Astrocyte (in vitro differentiated cells and primary cell): Measurements from ENCODE around the gene SURF1. TPM values are rescaled to one million over a fixed set of nuclear protein-coding genes. Genes with fewer than 3 reads are reported as not detected.

Experiments
- DNase-seq: peaks from one replicate; pipeline ENCODE4 v3.0.0-alpha.2; 2010; ENCODE audit warnings: low read depth
- FAIRE-seq: peaks from 2 replicates; lab custom pipeline; 2011; peaks lifted over from hg19 to GRCh38; lab: Jason Lieb, UNC
- H2AFZ ChIP-seq: 2 replicates; pipeline ENCODE4 v1.6.0; 2012; ENCODE audit warnings: low read depth, low read length, inconsistent platforms
- H3K27ac ChIP-seq: 2 replicates; pipeline ENCODE4 v1.5.1; 2011; ENCODE audit warnings: low read depth, low read length, inconsistent platforms
- H3K27me3 ChIP-seq: 2 replicates; pipeline ENCODE4 v1.6.0; 2011; ENCODE audit warnings: low read length, inconsistent platforms; ENCODE audit not compliant: insufficient read depth
- H3K36me3 ChIP-seq: 2 replicates; pipeline ENCODE4 v1.5.1; 2011; ENCODE audit warnings: low read length, inconsistent platforms; ENCODE audit not compliant: insufficient read depth
- H3K4me1 ChIP-seq: 2 replicates; pipeline ENCODE4 v1.5.1; 2011; ENCODE audit warnings: low read length, inconsistent platforms; ENCODE audit not compliant: insufficient read depth
- H3K4me2 ChIP-seq: 2 replicates; pipeline ENCODE4 v1.6.0; 2012; ENCODE audit warnings: low read length, inconsistent platforms
- H3K4me3 ChIP-seq: 2 replicates; pipeline ENCODE4 v1.5.1; 2011; ENCODE audit warnings: low read depth, mild to moderate bottlenecking, low read length, inconsistent platforms; ENCODE audit not compliant: insufficient read depth
- H3K79me2 ChIP-seq: 2 replicates; pipeline ENCODE4 v1.6.0; 2012; ENCODE audit warnings: mild to moderate bottlenecking, low read length, inconsistent platforms; ENCODE audit not compliant: insufficient read depth
- H3K9ac ChIP-seq: 2 replicates; pipeline ENCODE4 v1.6.0; 2012; ENCODE audit warnings: mild to moderate bottlenecking, low read length, inconsistent platforms
- H3K9me3 ChIP-seq: 2 replicates; pipeline ENCODE4 v1.5.1; 2012; ENCODE audit warnings: low read depth, mild to moderate bottlenecking, low read length, inconsistent platforms; ENCODE audit not compliant: insufficient read depth
- H4K20me1 ChIP-seq: 2 replicates; pipeline ENCODE4 v1.6.0; 2012; ENCODE audit warnings: low read length, inconsistent platforms; ENCODE audit not compliant: insufficient read depth
- H3K27ac Mint-ChIP-seq: one replicate; pipeline ENCODE4 v1.8.0; 2021; ENCODE audit warnings: mild to moderate bottlenecking, mixed read lengths; ENCODE audit not compliant: unreplicated experiment
- H3K27me3 Mint-ChIP-seq: one replicate; pipeline ENCODE4 v1.8.0; 2021; ENCODE audit warnings: low read depth, mixed read lengths; ENCODE audit not compliant: unreplicated experiment
- H3K36me3 Mint-ChIP-seq: one replicate; pipeline ENCODE4 v1.8.0; 2021; ENCODE audit warnings: low read depth, mixed read lengths; ENCODE audit not compliant: unreplicated experiment
- H3K4me1 Mint-ChIP-seq: one replicate; pipeline ENCODE4 v1.8.0; 2021; ENCODE audit warnings: low read depth, mixed read lengths; ENCODE audit not compliant: unreplicated experiment
- H3K4me3 Mint-ChIP-seq: one replicate; pipeline ENCODE4 v1.8.0; 2021; ENCODE audit warnings: mild to moderate bottlenecking, moderate library complexity, mixed read lengths; ENCODE audit not compliant: unreplicated experiment
- H3K9me3 Mint-ChIP-seq: one replicate; pipeline ENCODE4 v1.8.0; 2021; ENCODE audit warnings: mild to moderate bottlenecking, mixed read lengths; ENCODE audit not compliant: unreplicated experiment
- CTCF ChIP-seq: IDR thresholded peaks from 2 replicates; pipeline ENCODE4 v1.5.1; 2011; ENCODE audit warnings: low read depth, mild to moderate bottlenecking, inconsistent platforms, low read length, moderate library complexity; ENCODE audit not compliant: insufficient read depth
- EZH2 ChIP-seq: IDR thresholded peaks from 2 replicates; pipeline ENCODE4 v1.6.1; 2012; ENCODE audit warnings: mild to moderate bottlenecking, low read length, inconsistent platforms; ENCODE audit not compliant: insufficient read depth
- total RNA-seq: library from RNA; stranded (reverse); gene quantifications from 2 replicates; pipeline ENCODE4 v1.2.1, GENCODE V29; 2021

The SURF1 gene
- total RNA-seq, 1 donor from 2014 or later, result 35.9 TPM

DNA sequence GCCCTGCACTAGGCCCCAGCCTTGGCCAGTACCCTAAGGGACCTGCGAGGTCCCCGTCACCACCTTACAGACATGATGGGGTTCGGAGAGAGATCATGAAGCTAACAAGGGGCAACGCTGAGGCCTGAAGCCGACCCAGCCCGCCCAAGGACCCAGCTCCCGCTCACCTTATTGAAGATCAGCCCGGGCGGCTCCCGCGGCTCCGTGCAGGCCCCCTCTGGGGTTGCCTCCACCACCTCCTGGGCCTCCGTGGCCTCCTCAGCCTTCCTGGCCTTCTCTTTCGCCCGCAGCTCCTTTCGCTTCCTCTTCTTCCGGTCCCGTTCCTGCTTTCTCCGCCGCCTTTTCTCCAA is 23.9 kb downstream of the SURF1 start:
- Histone ChIP-seq H3K4me3 (no peak overlapping the region), H3K27ac (no peak overlapping the region), H4K20me1 (peaks cover 40% of the 10 kb centered on the region), H3K79me2 (peaks cover 36% of the 10 kb centered on the region), H3K9ac (no peak overlapping the region), H3K27me3 (no peaks in the 10 kb centered on the region), H3K4me2 (no peak overlapping the region), H3K9me3 (no peaks in the 10 kb centered on the region), H3K36me3 (peaks cover 24% of the 10 kb centered on the region), H3K4me1 (peaks cover 7% of the 10 kb centered on the region), H2AFZ (no peak overlapping the region)
- no peak overlapping the region for H3K27ac Mint-ChIP-seq
- H3K4me1 Mint-ChIP-seq, result peaks cover 14% of the 10 kb centered on the region
- peaks cover 19% of the 10 kb centered on the region for H3K36me3 Mint-ChIP-seq
- no peak overlapping the region for H3K4me3 Mint-ChIP-seq
- peaks cover 1% of the 10 kb centered on the region for H3K27me3 Mint-ChIP-seq
- DNase-seq, result no peak
- FAIRE-seq, result no peak
- no peaks in the 10 kb centered on the region for H3K9me3 Mint-ChIP-seq
- no peak for TF ChIP-seq CTCF
- no peak for TF ChIP-seq EZH2

- H3K9me3 Mint-ChIP-seq, result no peaks in the 10 kb centered on the region
- Histone ChIP-seq H3K9ac (no peak overlapping the region), H3K79me2 (peaks cover 36% of the 10 kb centered on the region), H3K27ac (no peak overlapping the region), H3K4me2 (no peak overlapping the region), H2AFZ (no peak overlapping the region), H4K20me1 (peaks cover 40% of the 10 kb centered on the region), H3K36me3 (peaks cover 24% of the 10 kb centered on the region), H3K27me3 (no peaks in the 10 kb centered on the region), H3K4me1 (peaks cover 7% of the 10 kb centered on the region), H3K9me3 (no peaks in the 10 kb centered on the region), H3K4me3 (no peak overlapping the region)
- no peak for TF ChIP-seq CTCF
- TF ChIP-seq EZH2, result no peak
- DNase-seq (no peak), FAIRE-seq (no peak)
- peak overlapping the region; percentile 34 for H3K27ac Mint-ChIP-seq
- H3K4me3 Mint-ChIP-seq, result no peak overlapping the region
- peaks cover 19% of the 10 kb centered on the region for H3K36me3 Mint-ChIP-seq
- H3K27me3 Mint-ChIP-seq, result peaks cover 1% of the 10 kb centered on the region
- peaks cover 14% of the 10 kb centered on the region for H3K4me1 Mint-ChIP-seq
These were observed 24.5 kb downstream of the SURF1 start for GRCh38 chr9:133331641-133332380.

DNA sequence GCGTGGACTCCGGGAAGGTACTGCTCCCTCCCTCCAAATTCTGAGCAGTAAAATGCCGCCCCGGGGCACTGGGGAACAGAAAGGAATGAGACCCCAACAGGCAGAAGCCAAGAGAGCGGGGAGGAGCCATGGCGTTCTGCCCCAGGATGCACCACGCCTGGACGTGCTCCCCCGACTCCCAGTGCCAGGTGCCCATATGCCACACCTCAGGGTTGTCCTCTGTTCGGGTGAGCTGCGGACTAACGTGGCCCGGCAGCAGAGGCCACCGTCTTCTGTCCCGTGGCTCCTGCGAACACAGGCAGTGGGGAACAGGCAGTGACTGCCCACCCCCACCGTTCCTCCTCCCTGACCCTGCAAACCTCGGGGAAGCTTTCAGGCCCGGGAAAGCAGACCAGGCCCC is 25.1 kb downstream of the SURF1 start:
- Mint-ChIP-seq H3K4me3 (no peak overlapping the region), H3K27me3 (peaks cover 1% of the 10 kb centered on the region), H3K27ac (peak overlapping the region; percentile 34), H3K4me1 (peaks cover 14% of the 10 kb centered on the region), H3K36me3 (peaks cover 19% of the 10 kb centered on the region), H3K9me3 (no peaks in the 10 kb centered on the region)
- FAIRE-seq, result no peak
- TF ChIP-seq EZH2 (no peak), CTCF (no peak)
- H3K9ac ChIP-seq, result no peak overlapping the region
- H4K20me1 ChIP-seq, result peaks cover 40% of the 10 kb centered on the region
- peaks cover 7% of the 10 kb centered on the region for H3K4me1 ChIP-seq
- no peak for DNase-seq
- peaks cover 34% of the 10 kb centered on the region for H3K79me2 ChIP-seq
- H3K4me3 ChIP-seq, result no peak overlapping the region
- H3K27me3 ChIP-seq, result no peaks in the 10 kb centered on the region
- no peak overlapping the region for H3K4me2 ChIP-seq
- H2AFZ ChIP-seq, result no peak overlapping the region
- peaks cover 24% of the 10 kb centered on the region for H3K36me3 ChIP-seq
- H3K9me3 ChIP-seq, result no peaks in the 10 kb centered on the region
- H3K27ac ChIP-seq, result no peak overlapping the region
